Measurements from ENCODE around the gene SLC26A2. TPM values are rescaled to one million over a fixed set of nuclear protein-coding genes. Genes with fewer than 3 reads are reported as not detected.

Gene SLC26A2
- total RNA-seq, 1 experiment from 2014 or later = 111 TPM

- Histone ChIP-seq H3K4me1 (ENCODE audit: control insufficient read depth, insufficient read depth, low read length) (peaks cover 17% of the 10 kb centered on the region), H3K27ac (ENCODE audit: low read length) (peak overlapping the region; percentile 97), H3K4me3 (ENCODE audit: low read depth in 2 of 2, low read length in 2 of 2) (peak overlapping the region; percentile 92 to 100), H3K9me3 (ENCODE audit: control insufficient read depth, insufficient read depth, low read depth, low read length) (no peaks in the 10 kb centered on the region), H3K36me3 (ENCODE audit: control insufficient read depth, insufficient read depth, low read length) (peaks cover 2% of the 10 kb centered on the region; the same call in 1 of the 2 replicates), H3K27me3 (ENCODE audit: control insufficient read depth, insufficient read depth, low read length) (no peaks in the 10 kb centered on the region)
- BruUV-seq (replicated peaks) = TSS peak; percentile 76
- intact Hi-C loops (cut with micrococcal nuclease; ENCODE audit: unreplicated experiment) (no loop called here), in situ Hi-C loops (cut with HindIII; ENCODE audit: low pct_unique_long_range_greater_than_20kb, low sequenced_read_pairs) (no loop called here)
- DNase-seq (ENCODE audit: low read depth, low spot score) (no peak), ATAC-seq (peak; percentile 1)
- ChIA-PET CTCF (no interaction called here), POLR2A (no interaction called here)
- no peak for TF ChIP-seq TCF7L2 (IDR thresholded peaks at IDR 0.05; ENCODE audit: low read depth, low read length)
- no peak for TF ChIP-seq REST (IDR thresholded peaks at IDR 0.05; ENCODE audit: insufficient read depth in 1 of 2, low read depth in 2 of 2, low read length in 1 of 2)
- TF ChIP-seq CTCF (IDR thresholded peaks at IDR 0.05) = no peak
- TF ChIP-seq POLR2AphosphoS5 (IDR thresholded peaks at IDR 0.05; ENCODE audit: low read depth, low read length) = no peak
- TF ChIP-seq SIN3A (IDR thresholded peaks at IDR 0.05; ENCODE audit: borderline replicate concordance, insufficient read depth, low read depth, low read length) = no peak
These were observed 39.3 kb downstream of the SLC26A2 start for GRCh38 chr5:149999866-150000255.

- no peaks in the 10 kb centered on the region for H3K9me3 ChIP-seq (ENCODE audit: control insufficient read depth, insufficient read depth, low read depth, low read length)
- TF ChIP-seq POLR2AphosphoS5 (IDR thresholded peaks at IDR 0.05; ENCODE audit: low read depth, low read length) (peak; percentile 95), TCF7L2 (IDR thresholded peaks at IDR 0.05; ENCODE audit: low read depth, low read length) (peak; percentile 64; the same call in 1 of the 2 replicates), SIN3A (IDR thresholded peaks at IDR 0.05; ENCODE audit: borderline replicate concordance, insufficient read depth, low read depth, low read length) (peak; percentile 87; the same call in 1 of the 2 replicates), CTCF (IDR thresholded peaks at IDR 0.05) (no peak), REST (IDR thresholded peaks at IDR 0.05; ENCODE audit: insufficient read depth in 1 of 2, low read depth in 2 of 2, low read length in 1 of 2) (peak in 1 of 2 experiments; percentile 62; a peak in 1 of 4 replicates)
- peak within 1 kb of the TSS; percentile 92 to 100 for H3K4me3 ChIP-seq (ENCODE audit: low read depth in 2 of 2, low read length in 2 of 2)
- CTCF ChIA-PET = no interaction called here
- peaks cover 2% of the 10 kb centered on the region; the same call in 1 of the 2 replicates for H3K36me3 ChIP-seq (ENCODE audit: control insufficient read depth, insufficient read depth, low read length)
- H3K27me3 ChIP-seq (ENCODE audit: control insufficient read depth, insufficient read depth, low read length) = no peaks in the 10 kb centered on the region
- H3K27ac ChIP-seq (ENCODE audit: low read length) = peak within 1 kb of the TSS; percentile 97
- in situ Hi-C loops (cut with HindIII; ENCODE audit: low pct_unique_long_range_greater_than_20kb, low sequenced_read_pairs) = no loop called here
- peak; percentile 97 for ATAC-seq
- intact Hi-C loops (cut with micrococcal nuclease; ENCODE audit: unreplicated experiment) = no loop called here
- POLR2A ChIA-PET = no interaction called here
- DNase-seq (ENCODE audit: low read depth, low spot score) = peak; percentile 69
- peaks cover 17% of the 10 kb centered on the region for H3K4me1 ChIP-seq (ENCODE audit: control insufficient read depth, insufficient read depth, low read length)
- no TSS peak for BruUV-seq (replicated peaks)
These were observed 39.9 kb downstream of the SLC26A2 start, which contains the start of the genes HMGXB3 and TIGD6 for GRCh38 chr5:150000256-150000989. HMGXB3 (plus strand) TSS chr5:150000739; CDS start chr5:150004853, 4,114 bp downstream. TIGD6 (minus strand) TSS chr5:150000654; CDS start chr5:149996348, 4,306 bp downstream.

All from Panc1 (cell line).